SK-N-MC (cell line): Measurements from ENCODE around the gene MYO9A.

ENCODE experiments used
- DNase-seq: peaks from one replicate; pipeline ENCODE4 v3.0.0-alpha.2; 2011; ENCODE audit warnings: low read depth, low spot score
- H3K27ac ChIP-seq: fragments of 200-600 bp; sonication (generic); 2 replicates; pipeline ENCODE4 v1.5.1; 2016; ENCODE audit warnings: mixed run types
- H3K36me3 ChIP-seq: fragments of 200-600 bp; sonication (generic); 2 replicates; pipeline ENCODE4 v1.6.1; 2017; ENCODE audit warnings: antibody characterized with exemption, low read length, mixed read lengths; ENCODE audit not compliant: insufficient read depth
- H3K4me3 ChIP-seq: fragments of 200-600 bp; sonication (generic); 2 replicates; pipeline ENCODE4 v1.5.1; 2016
- H3K9ac ChIP-seq: fragments of 200-600 bp; sonication (generic); 2 replicates; pipeline ENCODE4 v1.8.0; 2017; ENCODE audit warnings: mixed run types, mixed read lengths; ENCODE audit not compliant: insufficient read length
- H3K9me3 ChIP-seq: fragments of 200-600 bp; sonication (generic); 2 replicates; pipeline ENCODE4 v1.6.1; 2017; ENCODE audit warnings: low read depth, mild to moderate bottlenecking, antibody characterized with exemption, low read length, moderate library complexity, mixed read lengths
- EZH2 ChIP-seq: fragments of 200-600 bp; sonication (generic); IDR thresholded peaks from one replicate; pipeline ENCODE4 v1.6.1; 2017; ENCODE audit warnings: antibody characterized with exemption
- FOXP2 ChIP-seq: optimal IDR thresholded peaks from 2 replicates; pipeline ENCODE3; 2011; ENCODE audit warnings: mild to moderate bottlenecking, moderate library complexity; ENCODE audit not compliant: insufficient read depth; ENCODE audit errors: extremely low read length, control extremely low read depth
- POLR2AphosphoS5 ChIP-seq: IDR thresholded peaks from 2 replicates; pipeline ENCODE4 v1.6.1; 2012; ENCODE audit warnings: mild to moderate bottlenecking, low read depth, low read length, borderline replicate concordance

The MYO9A gene

GRCh38 chr15:71788646-71789579 lies 329.0 kb downstream of the MYO9A start:
- Histone ChIP-seq H3K4me3 (no peak overlapping the region), H3K27ac (no peak overlapping the region), H3K9me3 (no peaks in the 10 kb centered on the region), H3K9ac (no peak overlapping the region), H3K36me3 (no peaks in the 10 kb centered on the region)
- TF ChIP-seq EZH2 (no peak), FOXP2 (no peak), POLR2AphosphoS5 (no peak)
- no peak for DNase-seq

GRCh38 chr15:71786673-71787072 lies 331.3 kb downstream of the MYO9A start:
- Histone ChIP-seq H3K27ac (no peak overlapping the region), H3K36me3 (no peaks in the 10 kb centered on the region), H3K9ac (no peak overlapping the region), H3K9me3 (no peaks in the 10 kb centered on the region), H3K4me3 (no peak overlapping the region)
- no peak for DNase-seq
- TF ChIP-seq FOXP2 (no peak), EZH2 (no peak), POLR2AphosphoS5 (no peak)

- Histone ChIP-seq H3K4me3 (no peak overlapping the region), H3K27ac (no peak overlapping the region), H3K9ac (no peak overlapping the region), H3K9me3 (no peaks in the 10 kb centered on the region), H3K36me3 (no peaks in the 10 kb centered on the region)
- TF ChIP-seq EZH2 (no peak), FOXP2 (no peak), POLR2AphosphoS5 (no peak)
- DNase-seq = no peak
Measured at GRCh38 chr15:71785996-71786395, 332.0 kb downstream of the MYO9A start.

- H3K9me3 ChIP-seq = no peaks in the 10 kb centered on the region
- DNase-seq = no peak
- no peak overlapping the region for H3K27ac ChIP-seq
- TF ChIP-seq POLR2AphosphoS5 (no peak), FOXP2 (no peak), EZH2 (no peak)
- no peak overlapping the region for H3K9ac ChIP-seq
- no peak overlapping the region for H3K4me3 ChIP-seq
- H3K36me3 ChIP-seq = no peaks in the 10 kb centered on the region
Measured at GRCh38 chr15:71784719-71785118, 333.2 kb downstream of the MYO9A start.

GRCh38 chr15:71782422-71783165 lies 335.4 kb downstream of the MYO9A start:
- no peaks in the 10 kb centered on the region for H3K36me3 ChIP-seq
- H3K9ac ChIP-seq = no peak overlapping the region
- no peak overlapping the region for H3K4me3 ChIP-seq
- DNase-seq = no peak
- no peaks in the 10 kb centered on the region for H3K9me3 ChIP-seq
- TF ChIP-seq POLR2AphosphoS5 (no peak), EZH2 (no peak), FOXP2 (no peak)
- H3K27ac ChIP-seq = no peak overlapping the region

GRCh38 chr15:71781965-71782265 lies 336.0 kb downstream of the MYO9A start:
- Histone ChIP-seq H3K27ac (no peak overlapping the region), H3K9me3 (no peaks in the 10 kb centered on the region), H3K9ac (no peak overlapping the region), H3K36me3 (no peaks in the 10 kb centered on the region), H3K4me3 (no peak overlapping the region)
- no peak for TF ChIP-seq FOXP2
- no peak for DNase-seq

- H3K36me3 ChIP-seq = no peaks in the 10 kb centered on the region
- no peak for DNase-seq
- H3K9ac ChIP-seq = no peak overlapping the region
- no peaks in the 10 kb centered on the region for H3K9me3 ChIP-seq
- H3K27ac ChIP-seq = no peak overlapping the region
- H3K4me3 ChIP-seq = no peak overlapping the region
- no peak for TF ChIP-seq POLR2AphosphoS5
- TF ChIP-seq EZH2 = no peak
- no peak for TF ChIP-seq FOXP2
Measured at GRCh38 chr15:71781179-71781964, 336.6 kb downstream of the MYO9A start.

- Histone ChIP-seq H3K27ac (no peak overlapping the region), H3K9me3 (no peaks in the 10 kb centered on the region), H3K4me3 (peak overlapping the region; percentile 43), H3K36me3 (no peaks in the 10 kb centered on the region), H3K9ac (peak overlapping the region; percentile 56)
- peak; percentile 16 for DNase-seq
- no peak for TF ChIP-seq FOXP2
- TF ChIP-seq EZH2 = no peak
- no peak for TF ChIP-seq POLR2AphosphoS5
Measured at GRCh38 chr15:71780115-71780976, 337.6 kb downstream of the MYO9A start.
